DMS153 (cell line): ENCODE results near the gene QSOX1.
A peak's percentile ranks its signal among the peaks of the same experiment; 100 is the strongest.

Experiments
- DNase-seq: peaks from one replicate; lab custom pipeline; 2025; lab: John Stamatoyannopoulos, UW

Gene QSOX1

GRCh38 chr1:180145446-180145845 lies 9.2 kb upstream of the QSOX1 start:
- DNase-seq, result no peak

DNA sequence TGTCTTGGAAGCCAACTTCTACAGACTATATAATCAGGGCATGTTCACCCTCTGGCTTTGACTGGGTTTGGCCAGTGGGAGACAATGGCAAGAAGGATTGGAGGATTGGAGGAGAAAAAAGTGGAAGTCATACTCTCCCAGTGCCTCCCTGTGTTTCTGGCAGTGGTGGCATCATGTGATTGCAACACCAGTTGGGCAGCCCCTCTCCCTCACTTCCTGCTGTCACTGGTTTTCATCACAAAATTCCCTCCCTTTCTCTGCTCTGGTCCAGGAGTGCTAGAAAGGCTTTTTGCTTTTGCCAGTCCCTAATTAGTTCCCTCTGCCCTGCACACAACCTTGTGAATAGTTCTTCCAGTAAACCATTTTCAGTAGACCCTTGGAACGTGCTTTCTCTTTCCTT lies 3.7 kb upstream of the QSOX1 start:
- no peak for DNase-seq

GRCh38 chr1:180151508-180151907 lies 3.2 kb upstream of the QSOX1 start:
- DNase-seq, result no peak

DNA sequence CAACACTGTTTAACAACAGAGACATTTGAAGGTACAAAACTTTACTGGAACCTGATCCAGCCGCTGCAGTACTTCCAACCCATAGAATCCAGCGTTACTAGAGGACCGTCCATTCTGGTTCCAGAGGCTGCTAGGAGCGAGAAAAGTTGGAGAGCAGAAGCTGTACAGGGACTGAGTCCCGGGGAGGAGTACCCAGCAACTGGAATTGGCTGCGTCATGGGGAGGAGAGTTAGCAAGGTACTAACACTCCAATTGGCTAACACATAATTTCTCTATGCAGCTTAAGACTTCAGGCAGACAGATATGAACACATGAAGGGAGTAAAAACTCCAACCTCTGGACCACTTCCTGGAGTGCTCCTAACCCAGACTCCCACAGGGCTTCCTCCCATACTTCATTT lies 2.1 kb upstream of the QSOX1 start:
- DNase-seq, result no peak

GRCh38 chr1:180153032-180153431 lies 1.6 kb upstream of the QSOX1 start:
- no peak for DNase-seq

DNA sequence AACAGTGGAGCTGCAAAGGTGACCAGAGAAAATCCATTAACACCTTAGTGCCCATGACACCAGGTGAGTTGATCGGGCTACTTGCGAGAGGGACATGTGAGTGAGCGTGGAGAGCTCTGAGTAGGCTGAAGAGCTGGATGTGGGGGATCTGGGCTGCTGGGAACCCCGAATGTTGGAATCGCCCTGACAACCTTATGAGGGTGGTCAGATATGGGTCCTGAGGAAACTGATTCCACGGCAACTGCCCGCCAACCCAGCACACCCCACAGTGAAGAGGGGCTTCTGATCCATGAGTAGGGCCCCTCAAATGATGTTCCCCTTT lies 705 bp upstream of the QSOX1 start:
- DNase-seq, result no peak

DNA sequence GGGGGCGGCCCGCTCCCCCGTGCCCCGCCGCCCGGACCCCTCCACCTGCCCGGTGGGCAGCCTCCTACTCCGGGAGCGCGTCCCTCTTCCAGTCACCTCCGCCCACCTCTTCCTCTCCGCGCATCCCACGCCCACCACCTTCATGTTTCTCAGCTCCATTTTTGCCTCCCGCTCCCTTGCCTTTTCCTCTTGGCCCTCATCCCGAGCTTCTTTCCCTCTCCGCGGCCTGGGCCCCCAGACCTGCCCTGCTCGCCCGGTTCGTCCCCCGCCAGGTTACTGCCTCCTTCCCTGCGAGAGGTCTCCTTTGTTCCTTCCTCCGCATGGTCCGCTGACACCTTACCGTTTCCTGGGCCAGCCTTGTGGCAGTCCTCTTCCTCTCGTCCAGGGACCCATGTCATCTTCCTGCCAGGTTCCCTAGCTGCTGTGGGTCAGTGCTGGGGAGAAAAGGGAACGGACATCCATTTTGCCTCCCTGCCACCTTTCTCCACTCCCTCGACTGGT lies 563 bp downstream of the QSOX1 start:
- DNase-seq, result no peak

DNA sequence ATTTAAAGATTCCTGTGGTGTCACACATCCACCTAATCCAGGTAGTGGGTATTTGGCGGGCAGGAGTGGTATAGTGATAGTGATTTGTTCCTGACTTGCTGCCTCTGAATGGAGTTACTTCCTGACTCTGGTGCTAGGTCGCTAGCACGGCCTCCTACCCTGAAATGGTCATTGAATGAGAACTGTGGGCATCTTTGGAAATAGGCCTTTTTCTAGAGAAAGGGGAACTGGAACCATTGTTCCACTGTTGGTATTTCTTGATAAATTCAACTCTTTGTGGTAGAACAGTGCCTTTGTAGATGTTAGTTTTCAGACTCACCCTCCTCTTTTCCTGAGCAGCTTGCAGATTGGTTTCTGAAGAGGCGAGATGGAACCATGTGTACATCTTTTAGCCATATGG lies 1.5 kb downstream of the QSOX1 start:
- no peak for DNase-seq

DNA sequence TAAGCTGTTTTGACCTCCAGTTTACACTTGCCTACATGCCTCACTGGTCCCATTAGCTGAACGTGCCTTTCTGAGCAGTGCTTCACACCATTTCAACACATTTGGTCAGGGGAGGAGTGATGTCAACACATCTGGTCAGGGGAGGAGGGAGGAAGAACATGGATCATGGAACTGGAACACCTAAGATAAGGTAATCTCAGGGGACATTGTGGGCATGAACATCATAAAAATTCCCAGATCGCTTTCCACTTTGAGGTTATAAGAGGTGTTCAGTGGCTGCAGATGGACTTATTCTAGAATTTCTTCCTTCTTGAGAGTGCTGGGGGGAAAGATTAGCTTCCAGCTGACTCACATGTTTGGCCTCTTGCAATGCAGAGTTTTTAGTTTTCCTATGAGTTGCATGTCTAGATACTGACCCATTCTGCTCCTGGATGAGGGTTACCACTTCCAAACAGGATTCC lies 2.0 kb downstream of the QSOX1 start:
- no peak for DNase-seq

GRCh38 chr1:180157108-180157507 lies 2.4 kb downstream of the QSOX1 start:
- no peak for DNase-seq

DNA sequence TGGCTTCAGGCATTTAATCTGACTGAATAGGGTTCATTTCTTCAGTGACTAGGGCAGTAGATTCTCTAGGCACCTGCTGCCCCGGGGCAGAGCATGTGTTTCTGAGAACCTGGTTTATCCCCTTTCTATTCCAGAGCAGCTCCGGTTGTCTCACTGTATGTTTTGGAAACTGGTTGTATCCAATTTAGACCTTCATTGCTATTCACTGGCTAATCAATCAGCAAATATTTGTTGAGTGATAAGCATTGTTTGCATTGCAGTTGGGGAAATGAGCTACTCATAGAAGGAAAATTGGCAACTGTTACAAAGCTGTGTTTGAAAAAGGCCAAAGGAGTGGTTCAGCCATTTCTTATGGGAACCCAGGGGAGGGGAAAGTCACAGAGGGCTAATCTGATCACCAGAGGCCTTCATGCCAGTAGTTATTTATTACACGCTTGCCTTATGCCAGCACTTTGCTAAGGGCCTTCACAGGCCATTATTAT lies 2.9 kb downstream of the QSOX1 start:
- DNase-seq, result peak; percentile 97

DNA sequence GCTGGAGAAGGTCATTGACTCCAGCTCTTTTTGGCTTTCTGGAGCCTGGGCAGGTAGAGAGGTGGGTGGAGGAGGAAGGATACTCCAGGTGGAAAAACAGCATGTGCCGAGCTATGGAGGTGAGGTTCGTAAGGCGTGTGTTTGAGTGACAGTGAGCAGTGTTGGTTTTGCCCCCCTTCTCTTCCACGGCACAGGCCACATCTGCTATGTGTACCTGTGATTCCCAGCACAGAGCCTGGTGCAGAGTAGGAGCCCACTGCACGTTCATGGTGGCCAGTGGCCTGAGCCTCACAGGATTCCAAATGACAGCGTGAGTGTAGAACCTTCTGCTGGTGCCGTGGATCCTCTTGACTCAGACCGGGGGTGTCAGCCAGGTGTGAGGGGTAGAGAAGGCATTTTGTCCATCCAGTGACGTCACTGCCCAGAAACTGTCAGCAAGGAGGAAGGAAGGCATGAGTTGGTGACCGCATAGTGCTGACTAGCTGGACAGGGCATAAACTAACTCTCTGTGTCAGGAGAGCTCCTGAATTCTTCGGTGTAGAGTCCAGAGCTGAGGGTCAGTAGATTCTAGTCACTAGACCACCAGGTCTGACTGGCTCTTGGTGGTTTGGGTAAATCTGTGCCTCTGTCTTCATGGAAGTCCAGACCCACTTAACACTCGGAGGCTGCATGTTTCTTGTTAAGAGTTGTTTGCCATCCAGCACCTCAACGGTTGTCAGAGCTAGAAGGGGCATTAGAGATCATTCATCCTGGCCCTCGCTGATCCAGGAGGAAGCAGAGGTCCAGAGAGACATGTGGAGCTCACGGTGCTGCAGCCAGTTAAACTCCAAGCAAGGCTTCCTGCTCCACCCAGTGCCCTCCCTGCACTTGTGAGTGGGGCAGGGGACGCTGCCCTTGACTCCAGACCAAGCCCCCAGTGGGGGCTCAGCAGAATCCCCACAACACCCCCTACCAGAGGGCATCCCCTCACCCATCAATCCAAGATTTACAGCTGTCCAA lies 3.8 kb downstream of the QSOX1 start:
- DNase-seq, result no peak

DNA sequence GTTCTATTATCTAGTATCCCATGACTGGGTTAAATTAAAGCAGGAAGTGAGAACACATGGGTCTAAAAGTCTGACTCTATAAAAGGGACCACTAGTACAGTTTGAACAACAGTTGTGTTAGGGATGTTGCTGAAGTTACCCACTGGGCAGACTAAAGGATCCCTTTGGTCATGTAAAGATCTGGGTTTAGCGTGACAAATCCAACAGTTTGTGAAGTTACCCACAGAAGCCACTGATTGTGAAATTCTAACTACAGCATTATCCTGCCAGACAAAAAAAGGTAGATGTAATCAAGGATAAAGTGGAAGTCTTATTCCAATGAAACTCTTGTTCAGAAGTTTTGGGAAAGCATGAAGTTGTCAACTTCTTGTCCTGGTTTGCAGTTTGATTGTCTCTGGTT lies 5.7 kb downstream of the QSOX1 start:
- DNase-seq, result no peak

GRCh38 chr1:180163041-180163440 lies 8.4 kb downstream of the QSOX1 start:
- DNase-seq, result no peak

DNA sequence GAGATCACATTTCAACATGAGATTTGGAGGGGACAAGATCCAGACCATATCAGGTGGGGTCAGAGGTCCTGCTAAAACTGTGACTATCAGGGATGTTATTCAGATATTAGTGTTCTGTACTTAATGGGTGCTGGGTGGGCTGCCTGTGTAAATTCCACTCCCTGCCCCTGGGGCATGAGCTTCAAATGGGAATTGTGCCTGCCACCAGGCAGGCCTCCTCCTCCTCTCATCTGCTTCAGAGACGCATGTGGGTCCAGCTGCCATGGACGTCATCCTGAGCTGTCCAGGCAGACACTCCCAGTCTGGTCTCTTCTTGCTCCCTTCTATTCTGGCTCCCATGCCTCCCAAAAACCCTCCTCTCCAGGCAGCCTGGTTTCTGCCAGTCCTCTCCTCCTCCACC lies 10.4 kb downstream of the QSOX1 start:
- DNase-seq, result no peak

DNA sequence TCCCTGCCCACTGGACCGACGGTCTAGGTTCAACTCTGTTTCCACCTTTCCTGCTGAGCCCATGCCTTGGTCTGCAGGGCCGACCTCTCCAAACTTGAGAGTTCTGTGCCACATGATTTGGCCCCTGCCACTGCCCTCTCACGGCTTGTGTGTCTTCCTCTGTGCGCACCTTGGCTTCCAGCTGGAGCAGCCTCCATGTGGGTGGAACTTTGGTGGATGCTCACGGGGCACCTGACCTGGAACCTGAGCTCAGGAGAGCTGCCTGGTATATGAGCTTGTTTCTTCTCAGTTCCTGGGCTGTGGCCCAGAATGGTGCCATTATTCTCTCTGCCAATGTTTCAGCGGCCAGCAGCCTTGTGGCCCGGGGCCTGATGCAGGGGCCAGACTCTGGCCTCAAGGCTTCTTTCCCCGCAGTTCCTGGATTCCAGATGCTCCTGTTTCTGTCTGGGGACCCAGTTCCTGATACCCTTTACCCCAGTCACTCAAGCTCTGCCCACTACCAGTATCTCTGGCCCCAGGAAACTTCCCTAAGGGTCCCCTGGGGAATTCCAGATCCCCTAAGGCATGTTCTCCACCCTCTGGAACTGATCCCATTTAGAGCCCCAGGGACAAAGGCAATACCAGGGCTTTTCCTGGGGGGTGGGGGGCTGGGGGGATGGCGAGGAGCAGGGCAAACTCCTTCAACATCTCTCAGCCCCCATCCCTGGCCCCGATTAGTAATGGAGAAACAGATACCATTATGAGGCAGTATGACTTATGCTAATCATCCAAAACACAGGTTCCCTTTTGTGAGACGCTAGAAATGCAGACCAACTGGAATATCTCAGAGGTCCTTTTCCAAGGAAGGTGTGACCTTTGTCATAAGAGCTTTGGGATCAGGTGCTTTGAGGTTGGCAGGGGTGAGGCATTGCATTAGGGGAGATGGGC lies 11.1 kb downstream of the QSOX1 start:
- no peak for DNase-seq

- DNase-seq, result no peak
Observed at GRCh38 chr1:180166436-180166800, 11.7 kb downstream of the QSOX1 start.

DNA sequence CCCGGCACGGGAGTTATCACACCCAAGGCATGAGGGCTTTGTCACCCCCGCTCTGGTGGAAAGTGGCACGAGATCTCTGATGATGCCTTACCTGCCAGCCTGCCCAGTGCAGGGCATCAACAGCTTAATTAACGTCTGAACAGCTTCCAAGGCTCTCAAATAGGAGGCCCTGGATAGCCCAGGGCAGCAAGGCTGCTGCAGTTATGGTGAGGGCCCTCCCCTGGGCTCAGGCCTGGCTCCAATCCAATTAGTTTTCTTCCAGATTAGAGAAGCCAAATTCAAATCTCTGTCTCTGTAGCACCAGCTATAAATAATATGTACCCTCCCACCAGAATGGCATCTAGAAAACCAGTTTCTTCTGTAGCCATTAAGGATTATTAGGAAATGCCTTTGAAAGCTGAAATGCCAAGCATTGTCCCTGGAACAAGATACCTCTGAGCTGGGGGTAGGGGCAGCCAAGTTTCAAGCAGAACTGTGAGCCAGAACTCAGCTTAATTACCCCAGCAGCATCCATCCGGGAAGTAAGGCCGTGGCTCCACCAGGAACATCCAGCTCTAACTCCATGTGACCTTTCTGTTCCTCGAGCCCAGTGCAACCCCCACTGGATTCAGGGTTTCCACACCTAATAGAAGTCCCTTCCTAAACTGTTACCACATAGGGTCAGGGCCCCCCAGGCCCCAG lies 12.5 kb downstream of the QSOX1 start:
- DNase-seq, result no peak

GRCh38 chr1:180167721-180168467 lies 13.2 kb downstream of the QSOX1 start:
- DNase-seq, result no peak

GRCh38 chr1:180168786-180169639 lies 14.3 kb downstream of the QSOX1 start:
- peak; percentile 85 for DNase-seq
